HEK293 (cell line): ENCODE measurements around the gene SETD7.
A peak's percentile ranks its signal among the peaks of the same experiment; 100 is the strongest.

Experiments used
- CTCF ChIA-PET: fragments of 350-600 bp; formaldehyde crosslinking; extraction: SDS; loops from one replicate; lab custom pipeline; 2021; ENCODE audit warnings: antibody characterized with exemption; lab: Yijun Ruan, JAX
- POLR2A ChIA-PET: fragments of 300-600 bp; formaldehyde crosslinking; extraction: SDS; loops from one replicate; lab custom pipeline; 2020; ENCODE audit warnings: antibody characterized with exemption, inconsistent platforms; lab: Yijun Ruan, JAX
- H3K27ac ChIP-seq: fragments of 200-500 bp; sonication (Bioruptor generic); 2 replicates; pipeline ENCODE4 v1.5.1; 2014; ENCODE audit warnings: low read depth, low read length, control low read depth, inconsistent platforms; ENCODE audit errors: extremely low read depth
- H3K36me3 ChIP-seq, 2 experiments: fragments of 200-500 bp in 1 of 2; sonication (Bioruptor generic) in 1 of 2; 1 replicate in 1 of 2; 2 replicates in 1 of 2; pipeline ENCODE4 v1.5.1; 2014 to 2017; ENCODE audit warnings: inconsistent platforms in 2 of 2, low read length in 2 of 2; ENCODE audit not compliant: control insufficient read depth in 2 of 2, insufficient read depth in 1 of 2
- H3K4me1 ChIP-seq: fragments of 200-500 bp; sonication (Bioruptor generic); 2 replicates; pipeline ENCODE4 v1.5.1; 2014; ENCODE audit warnings: mild to moderate bottlenecking, low read length, inconsistent platforms; ENCODE audit not compliant: control insufficient read depth, insufficient read depth
- H3K4me3 ChIP-seq: 2 replicates; pipeline ENCODE4 v1.5.1; 2011; ENCODE audit warnings: low read depth, mild to moderate bottlenecking, control low read depth, low read length, moderate library complexity
- H3K9me3 ChIP-seq: fragments of 200-500 bp; sonication (Bioruptor generic); 2 replicates; pipeline ENCODE4 v1.5.1; 2014; ENCODE audit warnings: low read depth, low read length, inconsistent platforms; ENCODE audit not compliant: control insufficient read depth, insufficient read depth
- EGR2 ChIP-seq: fragments of 450-650 bp; formaldehyde crosslinking; IDR thresholded peaks from 2 replicates; pipeline ENCODE4 v1.5.1; 2016; ENCODE audit warnings: low read depth, missing biosample characterization, missing genetic modification characterization
- GLIS1 ChIP-seq: fragments of 450-650 bp; formaldehyde crosslinking; IDR thresholded peaks from 2 replicates; pipeline ENCODE4 v1.5.1; 2016; ENCODE audit warnings: missing biosample characterization, missing genetic modification characterization
- KLF8 ChIP-seq: fragments of 450-650 bp; formaldehyde crosslinking; IDR thresholded peaks from 2 replicates; pipeline ENCODE4 v1.5.1; 2016; ENCODE audit warnings: missing biosample characterization, missing genetic modification characterization
- KLF9 ChIP-seq: fragments of 450-650 bp; formaldehyde crosslinking; IDR thresholded peaks from 2 replicates; pipeline ENCODE4 v1.5.1; 2016; ENCODE audit warnings: missing biosample characterization, missing genetic modification characterization, low read depth
- MZF1 ChIP-seq: fragments of 450-650 bp; formaldehyde crosslinking; IDR thresholded peaks from 2 replicates; pipeline ENCODE4 v1.5.1; 2017; ENCODE audit warnings: missing biosample characterization, missing genetic modification characterization, borderline replicate concordance
- SP2 ChIP-seq: fragments of 450-650 bp; formaldehyde crosslinking; IDR thresholded peaks from 2 replicates; pipeline ENCODE4 v1.5.1; 2016; ENCODE audit warnings: missing biosample characterization, missing genetic modification characterization
- ZBTB17 ChIP-seq: fragments of 450-650 bp; formaldehyde crosslinking; IDR thresholded peaks from 2 replicates; pipeline ENCODE4 v1.5.1; 2016; ENCODE audit warnings: missing biosample characterization, missing genetic modification characterization
- ZBTB8A ChIP-seq: fragments of 450-650 bp; formaldehyde crosslinking; IDR thresholded peaks from 2 replicates; pipeline ENCODE4 v1.5.1; 2016; ENCODE audit warnings: missing biosample characterization, missing genetic modification characterization
- ZFHX2 ChIP-seq: fragments of 450-650 bp; formaldehyde crosslinking; conservative IDR thresholded peaks from 2 replicates; pipeline ENCODE4 v1.5.1; 2016; ENCODE audit warnings: missing biosample characterization, missing genetic modification characterization
- ZNF157 ChIP-seq: fragments of 450-650 bp; formaldehyde crosslinking; IDR thresholded peaks from 2 replicates; pipeline ENCODE4 v1.5.1; 2016; ENCODE audit warnings: missing biosample characterization, missing genetic modification characterization
- ZNF2 ChIP-seq: fragments of 450-650 bp; formaldehyde crosslinking; IDR thresholded peaks from 2 replicates; pipeline ENCODE4 v1.5.1; 2016; ENCODE audit warnings: missing biosample characterization, missing genetic modification characterization
- ZNF24 ChIP-seq: fragments of 450-650 bp; formaldehyde crosslinking; IDR thresholded peaks from 2 replicates; pipeline ENCODE4 v1.5.1; 2016; ENCODE audit warnings: missing biosample characterization, missing genetic modification characterization
- ZNF335 ChIP-seq: fragments of 450-650 bp; formaldehyde crosslinking; conservative IDR thresholded peaks from 2 replicates; pipeline ENCODE4 v1.5.1; 2016; ENCODE audit warnings: missing biosample characterization, missing genetic modification characterization
- ZNF624 ChIP-seq: fragments of 450-650 bp; formaldehyde crosslinking; IDR thresholded peaks from 2 replicates; pipeline ENCODE4 v1.5.1; 2017; ENCODE audit warnings: missing biosample characterization, missing genetic modification characterization
- ZNF660 ChIP-seq: fragments of 450-650 bp; IDR thresholded peaks from 2 replicates; pipeline ENCODE4 v1.5.1; 2018; ENCODE audit warnings: missing biosample characterization, mild to moderate bottlenecking, missing genetic modification characterization
- ZNF677 ChIP-seq: fragments of 450-650 bp; IDR thresholded peaks from 2 replicates; pipeline ENCODE4 v1.5.0; 2018; ENCODE audit warnings: missing biosample characterization, mild to moderate bottlenecking, missing genetic modification characterization, moderate library complexity
- ZNF704 ChIP-seq: fragments of 450-650 bp; formaldehyde crosslinking; IDR thresholded peaks from 2 replicates; pipeline ENCODE4 v1.5.1; 2016; ENCODE audit warnings: missing biosample characterization, missing genetic modification characterization
- TF ChIP-seq, protein P1 (sequence below): fragments of 450-650 bp; formaldehyde crosslinking; optimal IDR thresholded peaks from 2 replicates; pipeline ENCODE3; 2016; ENCODE audit warnings: missing biosample characterization, mild to moderate bottlenecking, missing genetic modification characterization

SETD7 gene

DNA sequence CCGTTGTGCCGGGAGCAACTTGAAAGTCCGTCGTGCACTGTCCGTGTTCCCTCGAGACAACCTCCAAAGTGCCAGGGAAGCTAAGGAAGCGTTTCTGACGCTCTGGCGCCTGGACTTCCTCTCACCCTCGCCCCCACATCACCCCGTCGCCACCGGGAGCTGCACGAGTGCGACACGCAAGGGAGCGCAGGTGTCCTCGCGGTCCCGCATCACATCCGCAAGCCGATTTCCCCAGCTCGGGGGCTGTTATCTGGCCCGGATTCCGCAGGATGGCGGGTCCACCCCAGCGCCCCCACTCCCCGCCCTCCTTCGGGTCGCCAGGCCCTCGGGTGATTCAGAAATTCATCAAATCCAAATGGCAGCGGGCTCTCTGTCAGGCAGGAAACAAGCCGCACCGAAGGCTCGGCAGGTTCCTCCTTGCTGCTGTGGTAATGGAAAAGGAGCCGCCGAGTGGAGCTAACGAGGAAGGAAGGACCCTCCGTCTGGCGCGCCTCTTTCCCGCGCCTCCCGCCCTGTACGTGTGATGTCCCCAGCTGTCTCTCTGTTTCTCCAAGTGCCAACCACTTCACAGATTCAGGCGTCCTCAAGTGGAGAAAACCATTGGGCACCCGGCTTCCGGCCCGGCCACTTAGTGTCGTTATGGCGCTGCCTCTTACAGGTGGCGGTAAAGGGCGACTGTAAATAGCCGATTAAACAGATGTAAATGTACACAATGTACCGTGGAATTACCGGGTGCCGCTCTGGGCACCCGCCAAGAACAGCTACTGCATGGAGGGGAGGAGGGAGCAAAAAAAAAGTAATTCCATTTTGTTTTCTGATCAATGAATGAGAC lies 921 bp upstream of the SETD7 start (continued):
- peak; percentile 25; the same call in 1 of the 2 replicates for TF ChIP-seq ZFHX2 (tag by site-specific recombination)
- TF ChIP-seq ZBTB8A (tag by site-specific recombination) = peak; percentile 85
- TF ChIP-seq ZBTB17 = peak; percentile 89
- no peak for TF ChIP-seq ZNF704 (tag by site-specific recombination)
- TF ChIP-seq, protein P1, sequence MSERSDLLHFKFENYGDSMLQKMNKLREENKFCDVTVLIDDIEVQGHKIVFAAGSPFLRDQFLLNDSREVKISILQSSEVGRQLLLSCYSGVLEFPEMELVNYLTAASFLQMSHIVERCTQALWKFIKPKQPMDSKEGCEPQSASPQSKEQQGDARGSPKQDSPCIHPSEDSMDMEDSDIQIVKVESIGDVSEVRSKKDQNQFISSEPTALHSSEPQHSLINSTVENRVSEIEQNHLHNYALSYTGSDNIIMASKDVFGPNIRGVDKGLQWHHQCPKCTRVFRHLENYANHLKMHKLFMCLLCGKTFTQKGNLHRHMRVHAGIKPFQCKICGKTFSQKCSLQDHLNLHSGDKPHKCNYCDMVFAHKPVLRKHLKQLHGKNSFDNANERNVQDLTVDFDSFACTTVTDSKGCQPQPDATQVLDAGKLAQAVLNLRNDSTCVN (tag by site-specific recombination) = peak; percentile 58
- peak; percentile 94 for TF ChIP-seq ZNF677
- 0 out of 2 replicates have a peak, but pooled peaks have one; percentile 8 for TF ChIP-seq KLF9
- peak; percentile 87 for TF ChIP-seq ZNF335 (tag by site-specific recombination)
- TF ChIP-seq ZNF157 (tag by site-specific recombination) = no peak
- TF ChIP-seq MZF1 (tag by site-specific recombination) = peak; percentile 75; the same call in 1 of the 2 replicates
- TF ChIP-seq GLIS1 = peak; percentile 24; the same call in 1 of the 2 replicates
- TF ChIP-seq ZNF624 = no peak
- peak; percentile 50; the same call in 1 of the 2 replicates for TF ChIP-seq SP2 (tag by site-specific recombination)
- peak; percentile 61; the same call in 1 of the 2 replicates for TF ChIP-seq ZNF660 (tag by site-specific recombination)
- TF ChIP-seq ZNF24 = 0 out of 2 replicates have a peak, but pooled peaks have one; percentile 34
- TF ChIP-seq EGR2 (tag by site-specific recombination) = 0 out of 2 replicates have a peak, but pooled peaks have one; percentile 6
- TF ChIP-seq KLF8 (tag by site-specific recombination) = peak; percentile 71; the same call in 1 of the 2 replicates

DNA sequence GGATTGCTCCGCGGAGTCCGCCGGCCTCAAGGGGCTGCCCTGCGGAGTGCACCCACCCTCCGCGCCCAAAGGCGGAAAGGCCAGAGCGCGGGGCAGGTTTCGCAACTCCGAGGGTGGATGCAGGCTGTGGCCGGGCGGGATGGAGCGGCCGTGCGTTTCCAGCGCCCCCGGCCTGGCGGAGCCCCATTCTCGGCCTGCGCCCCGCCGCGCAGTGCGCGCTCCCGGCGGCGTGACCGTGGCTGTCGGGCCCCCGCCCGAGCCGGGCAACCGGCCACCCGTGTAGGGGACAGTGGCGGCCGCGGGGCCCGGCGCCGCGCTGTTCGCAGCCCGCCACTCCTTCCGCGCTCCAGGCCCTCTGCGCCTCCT lies 331 bp downstream of the SETD7 start:
- Histone ChIP-seq H3K36me3 (no peaks in the 10 kb centered on the region), H3K4me1 (peaks cover 24% of the 10 kb centered on the region), H3K4me3 (peak overlapping the region; percentile 82), H3K9me3 (no peaks in the 10 kb centered on the region), H3K27ac (peak overlapping the region; percentile 95)
- TF ChIP-seq, protein P1 (tag by site-specific recombination) = peak; percentile 71
- TF ChIP-seq ZBTB8A (tag by site-specific recombination) = peak; percentile 31; the same call in 1 of the 2 replicates
- no peak for TF ChIP-seq ZNF2 (tag by site-specific recombination)
- POLR2A ChIA-PET = interaction anchor here (0.5 to 1.7 kb wide), 2 partner anchors 12 to 133 kb away, joined by 3 to 4 read pairs; no protein-coding TSS in a partner anchor
- CTCF ChIA-PET = interaction anchor here (0.6 to 2.8 kb wide), 3 partner anchors 48 to 141 kb away, joined by 3 to 8 read pairs (median 3); no protein-coding TSS in a partner anchor
